Measurements from ENCODE around the gene MEGF6.
"Not testable (repeated sequence)": the region's sequence is repeated elsewhere in the genome, so short reads cannot be mapped to it uniquely, and the experiment has no call there.

MEGF6 gene

GRCh38 chr1:3595949-3596348 lies 15.4 kb downstream of the MEGF6 start:
- no peak for DNase-seq (ENCODE audit: low spot score)

- no peak for DNase-seq (ENCODE audit: low spot score)
Measured at GRCh38 chr1:3594706-3595377, 16.5 kb downstream of the MEGF6 start.

- DNase-seq (ENCODE audit: low spot score): no peak
Measured at GRCh38 chr1:3593745-3594144, 17.6 kb downstream of the MEGF6 start.

GRCh38 chr1:3593334-3593733 lies 18.0 kb downstream of the MEGF6 start:
- DNase-seq (ENCODE audit: low spot score): no peak

- DNase-seq (ENCODE audit: low spot score): no peak
Measured at GRCh38 chr1:3590951-3591865, 20.1 kb downstream of the MEGF6 start.

- DNase-seq (ENCODE audit: low spot score): no peak
Measured at GRCh38 chr1:3590139-3590763, 21.1 kb downstream of the MEGF6 start.

GRCh38 chr1:3588395-3588794 lies 22.9 kb downstream of the MEGF6 start:
- DNase-seq (ENCODE audit: low spot score): no peak

- DNase-seq (ENCODE audit: low spot score): peak; percentile 69
Measured at GRCh38 chr1:3586986-3587759, 24.1 kb downstream of the MEGF6 start.

GRCh38 chr1:3585940-3586568 lies 25.3 kb downstream of the MEGF6 start:
- no peak for DNase-seq (ENCODE audit: low spot score)

- not testable (repeated sequence) for DNase-seq (ENCODE audit: low spot score)
Measured at GRCh38 chr1:3585353-3585868, 25.9 kb downstream of the MEGF6 start.

GRCh38 chr1:3584915-3585314 lies 26.4 kb downstream of the MEGF6 start:
- no peak for DNase-seq (ENCODE audit: low spot score)

GRCh38 chr1:3583751-3584150 lies 27.6 kb downstream of the MEGF6 start:
- DNase-seq (ENCODE audit: low spot score): not testable (repeated sequence)

- no peak for DNase-seq (ENCODE audit: low spot score)
Measured at GRCh38 chr1:3581296-3582036, 29.8 kb downstream of the MEGF6 start.

GRCh38 chr1:3580231-3580630 lies 31.1 kb downstream of the MEGF6 start:
- no peak for DNase-seq (ENCODE audit: low spot score)

- no peak for DNase-seq (ENCODE audit: low spot score)
Measured at GRCh38 chr1:3579626-3580025, 31.7 kb downstream of the MEGF6 start.

GRCh38 chr1:3578906-3579305 lies 32.4 kb downstream of the MEGF6 start:
- DNase-seq (ENCODE audit: low spot score): no peak

- DNase-seq (ENCODE audit: low spot score): no peak
Measured at GRCh38 chr1:3578433-3578805, 32.9 kb downstream of the MEGF6 start.

- no peak for DNase-seq (ENCODE audit: low spot score)
Measured at GRCh38 chr1:3577711-3578432, 33.4 kb downstream of the MEGF6 start.

- no peak for DNase-seq (ENCODE audit: low spot score)
Measured at GRCh38 chr1:3577300-3577699, 34.0 kb downstream of the MEGF6 start.

- no peak for DNase-seq (ENCODE audit: low spot score)
Measured at GRCh38 chr1:3575993-3576392, 35.3 kb downstream of the MEGF6 start.

Data from hepatic stellate cell (primary cell).